NCI-H82 (cell line): ENCODE data around the gene KRT6C.
"Not testable (repeated sequence)": the region's sequence is repeated elsewhere in the genome, so short reads cannot be mapped to it uniquely, and the experiment has no call there.

Experiments used
- DNase-seq: peaks from one replicate; lab custom pipeline; 2025; lab: John Stamatoyannopoulos, UW

The KRT6C gene

DNA sequence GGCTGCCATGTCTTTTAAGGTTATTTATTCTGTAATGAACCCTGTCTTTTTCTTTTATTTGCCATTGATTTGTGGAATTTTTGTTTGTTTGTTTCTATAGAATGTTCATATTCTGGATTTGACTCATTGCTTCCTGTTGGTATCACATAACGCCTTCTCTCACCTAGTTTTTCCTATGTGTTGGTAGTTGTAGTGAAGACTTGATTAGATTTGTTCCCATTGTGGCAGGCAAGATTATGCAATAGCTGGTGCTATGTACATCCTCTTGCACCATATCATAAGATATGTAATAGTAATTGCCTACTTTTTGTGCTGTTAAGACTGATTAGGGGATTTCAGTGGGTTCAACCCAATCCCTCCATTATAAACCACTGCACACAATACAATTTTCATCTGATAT, 17.8 kb downstream of the KRT6C start:
- no peak for DNase-seq

GRCh38 chr12:52454411-52455201, 19.0 kb downstream of the KRT6C start:
- DNase-seq, result no peak

GRCh38 chr12:52452101-52452500, 21.5 kb downstream of the KRT6C start, which contains the start of gene KRT6B:
KRT6B (minus strand) TSS chr12:52452146; CDS start chr12:52452078, 68 bp downstream.
- DNase-seq, result no peak

GRCh38 chr12:52448228-52448627, 25.4 kb downstream of the KRT6C start:
- DNase-seq, result no peak

- not testable (repeated sequence) for DNase-seq
Measured at GRCh38 chr12:52447196-52447595, 26.4 kb downstream of the KRT6C start.

- no peak for DNase-seq
Measured at GRCh38 chr12:52446367-52447045, 27.1 kb downstream of the KRT6C start.

DNA sequence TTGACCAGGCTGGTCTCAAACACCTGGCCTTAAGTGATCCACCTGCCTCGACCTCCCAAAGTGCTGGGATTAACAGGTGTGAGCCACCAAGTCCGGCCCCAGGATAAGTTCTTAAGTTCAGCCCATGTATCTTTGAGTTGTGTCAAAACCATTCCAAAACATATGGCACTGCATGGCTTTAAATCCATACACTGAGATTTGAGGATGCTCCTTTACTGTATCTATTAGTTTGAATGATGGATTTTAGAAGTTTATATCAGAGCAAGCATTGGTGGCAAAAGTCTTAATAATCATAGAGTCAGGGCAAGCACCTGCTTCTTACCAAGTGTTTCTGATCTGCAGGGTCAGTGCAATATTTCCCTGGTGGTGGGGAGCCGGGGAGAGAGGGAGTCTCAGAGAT, 27.7 kb downstream of the KRT6C start:
- no peak for DNase-seq

GRCh38 chr12:52444647-52445595, 28.7 kb downstream of the KRT6C start:
- DNase-seq, result no peak

GRCh38 chr12:52443966-52444365, 29.6 kb downstream of the KRT6C start:
- no peak for DNase-seq

DNA sequence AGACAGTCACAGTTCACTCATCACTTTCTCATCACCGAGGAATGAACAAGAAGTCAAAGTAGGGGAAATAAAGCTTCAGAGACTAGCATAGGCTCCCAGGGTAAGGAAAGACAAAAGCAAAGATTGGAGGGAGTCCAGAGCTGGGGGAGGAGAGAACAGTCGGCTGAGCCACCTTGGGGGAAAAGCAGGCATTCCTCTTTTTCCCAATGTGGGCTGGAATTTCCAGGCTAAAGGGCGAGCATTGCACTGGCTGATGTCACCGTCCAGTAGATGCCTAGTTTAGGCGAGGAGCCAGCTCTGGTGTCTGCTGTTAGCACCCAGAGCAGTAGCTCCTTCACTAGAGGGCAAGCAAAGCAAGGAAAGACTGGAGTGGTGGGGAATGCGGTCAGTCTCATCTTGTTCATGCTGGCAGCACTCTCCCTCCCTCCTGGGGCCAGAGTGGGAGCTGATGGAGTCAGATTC, 31.0 kb downstream of the KRT6C start:
- no peak for DNase-seq

DNA sequence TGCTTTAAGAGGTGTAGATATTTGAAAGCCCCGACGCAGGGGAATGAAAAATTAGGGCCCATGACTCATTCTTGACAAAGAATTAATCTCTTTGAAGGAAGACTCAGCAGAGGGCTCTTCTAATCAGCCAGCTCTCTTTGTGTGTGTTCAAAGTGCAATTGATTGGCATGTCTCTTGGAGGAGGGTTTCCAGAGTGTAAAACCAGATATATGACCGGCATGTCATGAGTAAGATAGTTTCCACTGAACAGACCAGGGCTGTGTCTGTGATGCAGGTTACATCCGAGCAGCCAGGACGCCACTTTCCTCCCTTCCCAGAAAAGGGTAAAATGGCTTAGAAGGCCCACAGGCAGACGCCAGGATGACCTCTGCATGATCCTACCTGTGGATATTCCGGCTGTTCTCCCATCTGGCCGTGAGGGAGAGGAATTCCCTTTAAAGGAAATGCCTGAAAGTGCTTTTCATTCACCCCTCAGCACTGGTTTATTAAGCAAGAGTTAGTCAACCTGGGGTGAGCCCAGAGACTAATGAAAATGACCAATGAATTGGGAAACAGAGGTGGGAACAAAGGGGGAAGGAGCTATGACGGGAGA, 32.2 kb downstream of the KRT6C start:
- DNase-seq, result no peak

- no peak for DNase-seq
Measured at GRCh38 chr12:52440821-52441319, 32.7 kb downstream of the KRT6C start.

GRCh38 chr12:52439845-52440244, 33.8 kb downstream of the KRT6C start:
- no peak for DNase-seq

DNA sequence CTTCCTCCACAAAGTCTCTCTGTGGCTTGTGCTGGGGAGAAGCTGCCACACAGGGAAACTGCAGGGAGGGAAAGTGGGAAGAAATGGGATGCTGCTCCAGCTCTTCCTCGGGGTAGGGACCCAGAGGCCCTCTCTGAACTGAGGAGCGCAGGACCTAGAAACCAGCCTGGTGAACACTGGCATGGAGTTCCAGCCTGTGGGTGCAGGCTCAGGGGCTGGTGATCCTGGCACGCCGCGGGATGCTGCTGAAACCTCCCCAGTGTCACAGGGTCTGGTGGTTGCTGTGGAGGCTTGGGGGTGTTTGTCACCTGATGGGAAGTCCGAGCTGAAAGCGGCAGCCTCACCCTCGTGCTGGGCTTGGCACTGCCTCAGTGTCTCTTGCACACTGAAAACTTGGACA, 34.2 kb downstream of the KRT6C start:
- DNase-seq, result no peak

GRCh38 chr12:52438305-52439301, 35.0 kb downstream of the KRT6C start:
- DNase-seq, result no peak

DNA sequence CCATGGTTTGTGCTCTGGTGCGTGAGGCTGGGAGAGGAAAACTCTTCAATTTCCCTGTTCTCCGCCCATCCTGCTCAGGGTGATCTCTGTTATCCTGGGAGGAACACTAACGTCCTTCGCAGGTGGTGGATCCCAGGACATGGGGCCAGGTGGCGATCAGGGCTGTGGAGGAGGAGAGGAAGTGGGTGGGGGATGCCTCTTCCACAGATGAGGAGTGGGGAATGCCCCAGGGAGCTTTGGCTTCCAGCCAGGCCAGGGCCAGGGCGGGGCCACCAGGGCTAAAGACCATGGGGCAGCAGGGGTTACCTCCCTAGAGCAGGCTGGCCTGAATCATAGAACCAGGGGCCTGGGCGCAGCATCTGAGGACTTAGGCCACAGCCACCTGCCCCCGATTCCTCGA, 36.1 kb downstream of the KRT6C start:
- DNase-seq, result no peak

DNA sequence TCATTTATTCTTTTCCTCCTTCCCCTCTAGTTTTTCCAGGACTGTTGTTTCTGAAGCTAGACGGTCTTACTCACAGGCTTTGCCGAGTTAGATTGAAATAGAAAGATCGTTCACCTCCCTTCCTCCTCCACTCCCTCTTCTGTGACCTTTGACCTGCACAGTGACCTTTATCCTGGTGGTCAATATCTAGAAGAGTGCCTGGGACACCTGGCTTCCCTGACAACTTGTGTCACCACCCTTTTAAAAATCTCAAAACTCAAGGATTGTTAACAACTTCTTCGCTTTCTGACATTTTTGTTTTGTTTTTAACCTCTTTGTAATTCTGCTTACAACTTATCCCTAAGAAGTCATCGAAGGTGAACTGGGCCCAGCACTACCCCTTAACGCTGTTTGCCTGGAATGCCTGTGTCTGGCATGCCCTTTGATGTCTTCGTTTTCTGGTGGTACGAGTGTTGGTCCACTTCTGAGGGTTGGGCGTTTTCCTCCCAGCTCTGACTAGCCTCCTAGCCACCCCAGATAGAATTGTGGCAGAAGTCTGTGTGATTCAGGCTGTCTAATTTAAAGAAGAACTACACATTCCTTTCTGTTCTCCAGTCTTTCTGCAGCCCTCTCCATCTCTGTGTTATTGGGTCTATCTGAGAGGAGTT, 36.7 kb downstream of the KRT6C start:
- no peak for DNase-seq

- DNase-seq, result no peak
Measured at GRCh38 chr12:52436000-52436827, 37.4 kb downstream of the KRT6C start.

- DNase-seq, result no peak
Measured at GRCh38 chr12:52435659-52435999, 38.0 kb downstream of the KRT6C start.
